Middle frontal gyrus (tissue), 1 donor: ENCODE results near the gene PITHD1.
A peak's percentile ranks its signal among the peaks of the same experiment; 100 is the strongest.
"Not testable (repeated sequence)": the region's sequence is repeated elsewhere in the genome, so short reads cannot be mapped to it uniquely, and the experiment has no call there.

ENCODE experiments used
- DNase-seq: peaks from one replicate; pipeline ENCODE4 v3.0.0-alpha.2; 2015; ENCODE audit warnings: low spot score; ENCODE audit errors: extremely low spot score

Gene PITHD1

GRCh38 chr1:23777979-23778814 is at the start of gene PITHD1:
PITHD1 (plus strand) TSS chr1:23778418; CDS start chr1:23778516, 98 bp downstream.
- DNase-seq: peak; percentile 63

- no peak for DNase-seq
Measured at GRCh38 chr1:23732363-23733224, 45.6 kb upstream of the PITHD1 start.

- DNase-seq: not testable (repeated sequence)
Measured at GRCh38 chr1:23733281-23733680, 44.9 kb upstream of the PITHD1 start.

GRCh38 chr1:23736437-23737134 is 41.6 kb upstream of the PITHD1 start:
- DNase-seq: no peak

- no peak for DNase-seq
Measured at GRCh38 chr1:23741609-23742008, 36.6 kb upstream of the PITHD1 start.

- DNase-seq: no peak
Measured at GRCh38 chr1:23742670-23743286, 35.4 kb upstream of the PITHD1 start.

- DNase-seq: peak; percentile 37
Measured at GRCh38 chr1:23743287-23744152, 34.7 kb upstream of the PITHD1 start, which contains the start of gene ELOA. ELOA (plus strand) TSS chr1:23743471; CDS start chr1:23743504, 33 bp downstream.

GRCh38 chr1:23745515-23745914 is 32.7 kb upstream of the PITHD1 start:
- DNase-seq: no peak

GRCh38 chr1:23748016-23748415 is 30.2 kb upstream of the PITHD1 start:
- DNase-seq: no peak

GRCh38 chr1:23751050-23751814 is 27.0 kb upstream of the PITHD1 start:
- no peak for DNase-seq

GRCh38 chr1:23751815-23752200 is 26.4 kb upstream of the PITHD1 start:
- DNase-seq: no peak

GRCh38 chr1:23752909-23753308 is 25.3 kb upstream of the PITHD1 start:
- no peak for DNase-seq

- DNase-seq: no peak
Measured at GRCh38 chr1:23756676-23757075, 21.5 kb upstream of the PITHD1 start.

GRCh38 chr1:23757812-23758211 is 20.4 kb upstream of the PITHD1 start:
- DNase-seq: no peak

- DNase-seq: no peak
Measured at GRCh38 chr1:23759277-23759676, 18.9 kb upstream of the PITHD1 start.

- no peak for DNase-seq
Measured at GRCh38 chr1:23763041-23763577, 15.1 kb upstream of the PITHD1 start.

- no peak for DNase-seq
Measured at GRCh38 chr1:23768733-23769132, 9.5 kb upstream of the PITHD1 start.

GRCh38 chr1:23772049-23772853 is 6.0 kb upstream of the PITHD1 start:
- DNase-seq: peak; percentile 83
